ENCODE results near the gene SMIM22. TPM values are rescaled to one million over a fixed set of nuclear protein-coding genes. Genes with fewer than 3 reads are reported as not detected.

The SMIM22 gene
- total RNA-seq, 1 experiment from 2014 or later, result 3.3 TPM

- H3K27me3 ChIP-seq (ENCODE audit: insufficient read depth, low read length), result no peaks in the 10 kb centered on the region
- BruUV-seq (replicated peaks), result no TSS peak
- H2AFZ ChIP-seq (ENCODE audit: low read depth, low read length, poor library complexity, severe bottlenecking), result no peak overlapping the region
- no peak overlapping the region for H3K4me2 ChIP-seq (ENCODE audit: low read length)
- POLR2A ChIA-PET, result no interaction called here
- no peak overlapping the region for H3K27ac ChIP-seq (ENCODE audit: low read depth, low read length)
- no peak overlapping the region for H3K9ac ChIP-seq (ENCODE audit: low read length)
- no peak overlapping the region for H3K4me3 ChIP-seq (replicated peaks in 1 of 2; ENCODE audit: low read depth in 1 of 2, low read length in 2 of 2)
- no peak for TF ChIP-seq EZH2phosphoT487 (IDR thresholded peaks at IDR 0.05; ENCODE audit: borderline replicate concordance)
- 0 out of 6 replicates have a peak, but pooled peaks of 2 of the 3 experiments have one; percentile 7 to 21 for TF ChIP-seq CTCF (IDR thresholded peaks at IDR 0.05 in 2 of 3, conservative IDR thresholded peaks at IDR 0.05 in 1 of 3; ENCODE audit: borderline replicate concordance in 1 of 3, insufficient read depth in 1 of 3, low read depth in 2 of 3, low read length in 2 of 3)
- CTCF ChIA-PET, result no interaction called here
- H3K9me3 ChIP-seq (ENCODE audit: control insufficient read depth in 1 of 2, insufficient read depth in 1 of 2, low read depth in 1 of 2, low read length in 2 of 2), result no peaks in the 10 kb centered on the region
- no peaks in the 10 kb centered on the region for H3K9me2 ChIP-seq (ENCODE audit: insufficient read depth)
- H3K4me1 ChIP-seq (ENCODE audit: control insufficient read depth in 1 of 2, insufficient read depth in 2 of 2, low read length in 2 of 2), result no peaks in the 10 kb centered on the region
- DNase-seq (ENCODE audit: low read depth, low spot score) (no peak), ATAC-seq (peak; percentile 81)
- RAD21 ChIA-PET (ENCODE audit: low non-redundant PET in 1 of 2, low total read pairs in 2 of 2, uncharacterized antibody in 2 of 2, unreplicated experiment in 2 of 2), result no interaction called here
- no peaks in the 10 kb centered on the region; the same call in 1 of the 2 replicates for H4K20me1 ChIP-seq (ENCODE audit: insufficient read depth)
- H3K36me3 ChIP-seq (ENCODE audit: control insufficient read depth in 1 of 2, insufficient read depth in 2 of 2, low read length in 2 of 2), result peaks cover 48 to 56% of the 10 kb centered on the region in 2 experiments
- peaks cover 56% of the 10 kb centered on the region for H3K79me2 ChIP-seq (ENCODE audit: insufficient read depth, low read length)
- intact Hi-C loops (cut with micrococcal nuclease), result no loop called here
Observed at GRCh38 chr16:4839942-4840341, 44.8 kb downstream of the SMIM22 start.

DNA sequence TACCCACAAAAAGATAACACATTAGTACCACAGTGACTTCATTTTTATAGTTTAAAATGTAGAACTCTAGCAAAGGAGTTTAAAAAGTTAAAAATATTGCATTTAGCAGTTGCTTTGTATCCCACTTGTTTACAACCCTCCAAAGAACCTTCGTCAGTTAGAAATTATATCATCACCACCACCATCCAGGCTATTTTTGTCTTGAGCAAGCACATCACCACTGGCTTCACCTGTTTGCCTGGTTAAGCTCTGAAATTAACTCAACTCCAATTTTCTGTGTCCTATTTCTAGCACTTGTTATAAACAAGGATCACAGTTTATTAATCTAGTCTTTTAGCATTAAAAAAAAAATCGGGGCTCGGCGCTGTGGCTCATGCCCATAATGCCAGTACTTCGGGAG, 45.8 kb downstream of the SMIM22 start:
- Histone ChIP-seq H4K20me1 (ENCODE audit: insufficient read depth) (peaks cover 2% of the 10 kb centered on the region; the same call in 1 of the 2 replicates), H3K79me2 (ENCODE audit: insufficient read depth, low read length) (peaks cover 62% of the 10 kb centered on the region), H3K9me3 (ENCODE audit: control insufficient read depth in 1 of 2, insufficient read depth in 1 of 2, low read depth in 1 of 2, low read length in 2 of 2) (no peaks in the 10 kb centered on the region), H3K27ac (ENCODE audit: low read depth, low read length) (no peak overlapping the region), H3K4me1 (ENCODE audit: control insufficient read depth in 1 of 2, insufficient read depth in 2 of 2, low read length in 2 of 2) (peaks cover 5 to 7% of the 10 kb centered on the region in 2 experiments; a peak in 2 of 4 replicates), H3K9ac (ENCODE audit: low read length) (no peak overlapping the region), H2AFZ (ENCODE audit: low read depth, low read length, poor library complexity, severe bottlenecking) (no peak overlapping the region), H3K9me2 (ENCODE audit: insufficient read depth) (no peaks in the 10 kb centered on the region), H3K27me3 (ENCODE audit: insufficient read depth, low read length) (no peaks in the 10 kb centered on the region), H3K36me3 (ENCODE audit: control insufficient read depth in 1 of 2, insufficient read depth in 2 of 2, low read length in 2 of 2) (peaks cover 52 to 60% of the 10 kb centered on the region in 2 experiments), H3K4me2 (ENCODE audit: low read length) (no peak overlapping the region), H3K4me3 (replicated peaks in 1 of 2; ENCODE audit: low read depth in 1 of 2, low read length in 2 of 2) (no peak overlapping the region)
- BruUV-seq (replicated peaks), result no TSS peak
- ChIA-PET RAD21 (ENCODE audit: low non-redundant PET in 1 of 2, low total read pairs in 2 of 2, uncharacterized antibody in 2 of 2, unreplicated experiment in 2 of 2) (no interaction called here), CTCF (no interaction called here), POLR2A (no interaction called here)
- DNase-seq (ENCODE audit: low read depth, low spot score) (no peak), ATAC-seq (no peak)
- intact Hi-C loops (cut with micrococcal nuclease), result no loop called here
- no peak for TF ChIP-seq JUND (IDR thresholded peaks at IDR 0.05)
- no peak for TF ChIP-seq EZH2 (IDR thresholded peaks at IDR 0.05)
- TF ChIP-seq REST (IDR thresholded peaks at IDR 0.05; ENCODE audit: low read depth), result no peak
- no peak for TF ChIP-seq SRF (IDR thresholded peaks at IDR 0.05; ENCODE audit: low read depth)
- no peak for TF ChIP-seq ZFX (IDR thresholded peaks at IDR 0.05)
- TF ChIP-seq SP1 (IDR thresholded peaks at IDR 0.05; ENCODE audit: low read depth), result no peak
- TF ChIP-seq ZBTB33 (IDR thresholded peaks at IDR 0.05; ENCODE audit: extremely low read depth, insufficient replicate concordance, low read length), result no peak
- TF ChIP-seq CTCF (IDR thresholded peaks at IDR 0.05 in 2 of 3, conservative IDR thresholded peaks at IDR 0.05 in 1 of 3; ENCODE audit: borderline replicate concordance in 1 of 3, insufficient read depth in 1 of 3, low read depth in 2 of 3, low read length in 2 of 3), result no peak
